HFFc6 (cell line): Measurements from ENCODE around the gene DEPDC7. TPM values are rescaled to one million over a fixed set of nuclear protein-coding genes. Genes with fewer than 3 reads are reported as not detected.

Experiments
- DNase-seq: peaks from one replicate; pipeline ENCODE4 v3.0.0-alpha.2; 2018
- H3K27ac Mint-ChIP-seq: 2 replicates; pipeline ENCODE4 v1.8.0; 2020; ENCODE audit warnings: mild to moderate bottlenecking, mixed read lengths
- H3K27me3 Mint-ChIP-seq: 2 replicates; pipeline ENCODE4 v1.8.0; 2021; ENCODE audit warnings: mild to moderate bottlenecking, moderate library complexity, mixed read lengths; ENCODE audit not compliant: insufficient read depth
- H3K36me3 Mint-ChIP-seq: 2 replicates; pipeline ENCODE4 v1.8.0; 2021; ENCODE audit warnings: low read depth, mixed read lengths
- H3K4me1 Mint-ChIP-seq: 2 replicates; pipeline ENCODE4 v1.8.0; 2020; ENCODE audit warnings: low read depth, mixed read lengths
- H3K4me3 Mint-ChIP-seq: 2 replicates; pipeline ENCODE4 v1.8.0; 2020; ENCODE audit warnings: mild to moderate bottlenecking, moderate library complexity, mixed read lengths
- H3K9me3 Mint-ChIP-seq: 2 replicates; pipeline ENCODE4 v1.8.0; 2020; ENCODE audit warnings: mild to moderate bottlenecking, mixed read lengths
- total RNA-seq, 6 experiments: library from RNA; stranded (reverse); fragmentation: NEBNext Ultra II Directional; extraction: Animal tissue kit (Norgen Biotek cat#: 25700); gene quantifications; 2 replicates in 1 of 6; 3 replicates in 5 of 6; pipeline ENCODE4 v1.2.3, GENCODE V29; 2021
- TF ChIP-seq, protein P1 (sequence below): fragments of 200-600 bp; sonication (generic); IDR thresholded peaks from 2 replicates; pipeline ENCODE4 v1.5.0; 2021; ENCODE audit warnings: antibody characterized with exemption, mild to moderate bottlenecking

DEPDC7 gene
- total RNA-seq, 6 experiments from 2014 or later, result 14.5 to 19.1 (median 14.9) TPM

- H3K9me3 Mint-ChIP-seq, result no peaks in the 10 kb centered on the region
- TF ChIP-seq, protein P1, sequence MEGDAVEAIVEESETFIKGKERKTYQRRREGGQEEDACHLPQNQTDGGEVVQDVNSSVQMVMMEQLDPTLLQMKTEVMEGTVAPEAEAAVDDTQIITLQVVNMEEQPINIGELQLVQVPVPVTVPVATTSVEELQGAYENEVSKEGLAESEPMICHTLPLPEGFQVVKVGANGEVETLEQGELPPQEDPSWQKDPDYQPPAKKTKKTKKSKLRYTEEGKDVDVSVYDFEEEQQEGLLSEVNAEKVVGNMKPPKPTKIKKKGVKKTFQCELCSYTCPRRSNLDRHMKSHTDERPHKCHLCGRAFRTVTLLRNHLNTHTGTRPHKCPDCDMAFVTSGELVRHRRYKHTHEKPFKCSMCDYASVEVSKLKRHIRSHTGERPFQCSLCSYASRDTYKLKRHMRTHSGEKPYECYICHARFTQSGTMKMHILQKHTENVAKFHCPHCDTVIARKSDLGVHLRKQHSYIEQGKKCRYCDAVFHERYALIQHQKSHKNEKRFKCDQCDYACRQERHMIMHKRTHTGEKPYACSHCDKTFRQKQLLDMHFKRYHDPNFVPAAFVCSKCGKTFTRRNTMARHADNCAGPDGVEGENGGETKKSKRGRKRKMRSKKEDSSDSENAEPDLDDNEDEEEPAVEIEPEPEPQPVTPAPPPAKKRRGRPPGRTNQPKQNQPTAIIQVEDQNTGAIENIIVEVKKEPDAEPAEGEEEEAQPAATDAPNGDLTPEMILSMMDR, result no peak
- peak overlapping the region; percentile 59 for H3K27ac Mint-ChIP-seq
- peaks cover 58% of the 10 kb centered on the region for H3K36me3 Mint-ChIP-seq
- H3K4me1 Mint-ChIP-seq, result peaks cover 63% of the 10 kb centered on the region
- DNase-seq, result no peak
- H3K4me3 Mint-ChIP-seq, result no peak overlapping the region
- H3K27me3 Mint-ChIP-seq, result peaks cover 5% of the 10 kb centered on the region
These were observed 46.5 kb downstream of the DEPDC7 start for GRCh38 chr11:33062137-33062536.

DNA sequence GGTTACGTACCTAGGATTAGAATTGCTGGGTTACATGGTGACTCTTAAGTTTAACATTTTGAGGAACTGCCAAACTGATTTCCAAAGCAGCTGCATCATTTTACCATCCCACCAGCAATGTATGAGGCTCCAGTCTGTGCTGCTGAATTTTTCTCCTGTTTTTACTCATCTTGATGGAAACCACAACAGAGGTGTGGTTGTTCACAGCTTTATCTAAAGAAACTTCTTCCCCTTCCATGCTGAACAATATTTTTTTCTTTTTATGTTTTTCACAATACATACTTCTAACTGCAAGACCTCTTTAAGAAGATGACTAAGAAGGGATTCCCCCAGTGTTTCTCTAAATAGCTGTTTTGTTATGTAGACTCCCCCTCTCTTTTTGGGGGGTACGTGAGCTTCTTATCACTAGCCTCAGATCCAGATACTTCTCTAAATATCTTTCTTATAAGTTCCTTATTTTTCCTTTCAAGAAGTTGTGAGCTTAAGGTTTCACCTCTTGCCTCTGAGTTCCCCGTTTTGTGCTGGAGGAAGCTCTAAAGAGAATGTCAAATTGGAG is 47.7 kb downstream of the DEPDC7 start:
- peak; percentile 69 for DNase-seq
- Mint-ChIP-seq H3K27ac (peak overlapping the region; percentile 59), H3K4me3 (no peak overlapping the region), H3K36me3 (peaks cover 58% of the 10 kb centered on the region), H3K9me3 (no peaks in the 10 kb centered on the region), H3K27me3 (peaks cover 5% of the 10 kb centered on the region), H3K4me1 (peaks cover 61% of the 10 kb centered on the region)
- TF ChIP-seq, protein P1, result no peak

- no peak for DNase-seq
- H3K36me3 Mint-ChIP-seq, result peaks cover 52% of the 10 kb centered on the region
- no peaks in the 10 kb centered on the region for H3K9me3 Mint-ChIP-seq
- H3K27me3 Mint-ChIP-seq, result peaks cover 8% of the 10 kb centered on the region
- no peak overlapping the region; the same call in 1 of the 2 replicates for H3K4me3 Mint-ChIP-seq
- H3K27ac Mint-ChIP-seq, result peak overlapping the region; percentile 59
- TF ChIP-seq, protein P1, result no peak
- H3K4me1 Mint-ChIP-seq, result peaks cover 55% of the 10 kb centered on the region
These were observed 48.6 kb downstream of the DEPDC7 start for GRCh38 chr11:33064033-33064825.

- Mint-ChIP-seq H3K36me3 (peaks cover 46% of the 10 kb centered on the region), H3K4me3 (no peak overlapping the region), H3K9me3 (no peaks in the 10 kb centered on the region), H3K27ac (0 out of 2 replicates have a peak overlapping the region, but pooled peaks have one; percentile 51), H3K27me3 (peaks cover 8% of the 10 kb centered on the region), H3K4me1 (peaks cover 50% of the 10 kb centered on the region)
- DNase-seq, result no peak
- TF ChIP-seq, protein P1, result no peak
These were observed 49.2 kb downstream of the DEPDC7 start for GRCh38 chr11:33064866-33065265.

- Mint-ChIP-seq H3K27ac (no peak overlapping the region), H3K36me3 (peaks cover 40% of the 10 kb centered on the region), H3K4me1 (peaks cover 42% of the 10 kb centered on the region), H3K27me3 (peaks cover 8% of the 10 kb centered on the region), H3K9me3 (no peaks in the 10 kb centered on the region), H3K4me3 (no peak overlapping the region)
- DNase-seq, result peak; percentile 52
- TF ChIP-seq, protein P1, result peak; percentile 95
These were observed 49.9 kb downstream of the DEPDC7 start for GRCh38 chr11:33065445-33066178.
